Measurements from ENCODE around the gene HOXB4.

Gene HOXB4

DNA sequence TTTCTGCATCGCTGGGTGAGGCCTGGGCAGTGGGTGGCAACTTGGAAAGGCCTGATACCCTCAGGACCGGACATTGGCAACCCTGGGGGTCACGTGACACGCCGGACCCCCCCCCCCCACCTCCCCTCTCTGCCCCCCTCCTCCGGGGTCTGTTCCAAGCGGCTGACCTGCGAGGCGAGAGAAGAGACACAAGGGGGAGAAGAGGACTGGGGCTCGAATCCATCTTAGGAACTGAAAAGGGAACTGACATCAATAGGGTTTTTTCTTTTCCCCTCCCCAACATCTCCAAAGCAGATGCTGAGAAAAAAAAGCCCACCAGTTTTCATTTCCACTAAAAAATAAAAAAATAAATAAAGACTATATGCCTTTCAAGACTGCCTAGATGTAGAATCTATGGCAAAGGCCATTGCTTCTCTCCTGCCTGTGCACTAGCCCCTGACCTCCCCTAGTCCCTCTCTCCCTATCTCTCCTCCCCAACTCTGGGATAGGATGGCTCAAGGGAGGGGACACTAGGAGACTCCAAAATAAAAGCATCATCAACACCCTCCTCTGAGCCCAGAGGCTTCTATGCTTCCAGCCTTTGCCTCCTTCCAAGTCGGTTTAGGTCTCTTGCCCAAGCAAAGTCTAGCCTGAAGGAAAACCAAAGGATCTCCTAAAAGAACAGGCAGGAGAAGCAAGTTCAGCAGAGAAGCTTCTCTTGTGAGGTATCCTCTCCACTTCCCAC, 25.5 kb downstream of the HOXB4 start:
- Mint-ChIP-seq H3K27me3 (ENCODE audit: low read depth, poor library complexity) (no peaks in the 10 kb centered on the region), H3K4me1 (peaks cover 96% of the 10 kb centered on the region), H3K36me3 (ENCODE audit: low read depth) (peaks cover 41% of the 10 kb centered on the region), H3K4me3 (peak overlapping the region; percentile 99), H3K27ac (peak overlapping the region; percentile 99), H3K9me3 (no peaks in the 10 kb centered on the region)
- TF ChIP-seq, protein P1, sequence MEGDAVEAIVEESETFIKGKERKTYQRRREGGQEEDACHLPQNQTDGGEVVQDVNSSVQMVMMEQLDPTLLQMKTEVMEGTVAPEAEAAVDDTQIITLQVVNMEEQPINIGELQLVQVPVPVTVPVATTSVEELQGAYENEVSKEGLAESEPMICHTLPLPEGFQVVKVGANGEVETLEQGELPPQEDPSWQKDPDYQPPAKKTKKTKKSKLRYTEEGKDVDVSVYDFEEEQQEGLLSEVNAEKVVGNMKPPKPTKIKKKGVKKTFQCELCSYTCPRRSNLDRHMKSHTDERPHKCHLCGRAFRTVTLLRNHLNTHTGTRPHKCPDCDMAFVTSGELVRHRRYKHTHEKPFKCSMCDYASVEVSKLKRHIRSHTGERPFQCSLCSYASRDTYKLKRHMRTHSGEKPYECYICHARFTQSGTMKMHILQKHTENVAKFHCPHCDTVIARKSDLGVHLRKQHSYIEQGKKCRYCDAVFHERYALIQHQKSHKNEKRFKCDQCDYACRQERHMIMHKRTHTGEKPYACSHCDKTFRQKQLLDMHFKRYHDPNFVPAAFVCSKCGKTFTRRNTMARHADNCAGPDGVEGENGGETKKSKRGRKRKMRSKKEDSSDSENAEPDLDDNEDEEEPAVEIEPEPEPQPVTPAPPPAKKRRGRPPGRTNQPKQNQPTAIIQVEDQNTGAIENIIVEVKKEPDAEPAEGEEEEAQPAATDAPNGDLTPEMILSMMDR (IDR thresholded peaks at IDR 0.05), result peak; percentile 8
- peak; percentile 55 for DNase-seq

DNA sequence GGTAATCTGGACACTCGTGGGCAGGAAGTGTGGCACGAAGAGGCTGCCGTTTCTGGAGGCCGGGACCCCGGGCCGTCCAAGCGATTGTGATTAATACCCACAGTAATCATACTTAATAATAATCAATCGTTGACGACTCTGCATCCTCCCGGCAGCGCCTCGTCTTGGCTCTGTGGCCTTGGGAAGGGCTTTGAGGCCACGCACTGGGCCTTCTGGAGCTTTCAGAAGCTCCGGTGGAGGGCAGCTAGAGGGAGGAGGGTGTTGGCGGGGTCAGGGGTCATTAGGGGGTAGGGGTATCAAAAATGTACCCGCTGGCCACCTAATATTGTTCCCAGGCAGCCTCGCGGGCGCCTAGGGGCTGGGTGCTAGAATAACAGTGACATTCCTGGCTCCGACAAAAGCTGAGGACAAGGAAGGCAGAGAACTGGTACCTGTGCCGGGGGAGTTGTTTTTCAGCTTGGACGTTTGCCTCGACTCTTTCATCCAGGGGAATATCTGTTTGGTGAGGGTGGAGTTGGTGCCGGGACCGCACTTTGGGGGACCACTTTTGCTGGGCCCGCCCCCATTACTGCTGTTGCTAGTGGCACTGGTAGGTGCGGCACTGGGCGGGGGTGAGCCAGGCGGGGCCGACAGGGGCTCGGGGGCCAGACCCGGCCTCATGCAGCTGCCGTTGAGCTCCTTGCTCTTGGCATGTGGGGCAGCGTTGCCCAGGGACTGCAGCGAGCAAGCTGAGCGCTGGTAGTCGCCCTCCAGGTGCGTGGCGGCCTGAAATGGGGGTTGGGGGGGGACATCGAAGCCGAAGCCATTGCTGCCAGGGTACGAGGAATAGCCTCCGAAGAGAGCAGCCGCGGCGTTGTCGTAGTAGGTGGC, 26.3 kb downstream of the HOXB4 start:
- H3K9me3 Mint-ChIP-seq, result no peaks in the 10 kb centered on the region
- H3K27ac Mint-ChIP-seq, result peak overlapping the region; percentile 99
- peak; percentile 46 for DNase-seq
- TF ChIP-seq, protein P1 (IDR thresholded peaks at IDR 0.05), result no peak
- H3K4me1 Mint-ChIP-seq, result peaks cover 96% of the 10 kb centered on the region
- H3K4me3 Mint-ChIP-seq, result peak overlapping the region; percentile 99
- H3K36me3 Mint-ChIP-seq (ENCODE audit: low read depth), result peaks cover 40% of the 10 kb centered on the region
- H3K27me3 Mint-ChIP-seq (ENCODE audit: low read depth, poor library complexity), result no peaks in the 10 kb centered on the region

DNA sequence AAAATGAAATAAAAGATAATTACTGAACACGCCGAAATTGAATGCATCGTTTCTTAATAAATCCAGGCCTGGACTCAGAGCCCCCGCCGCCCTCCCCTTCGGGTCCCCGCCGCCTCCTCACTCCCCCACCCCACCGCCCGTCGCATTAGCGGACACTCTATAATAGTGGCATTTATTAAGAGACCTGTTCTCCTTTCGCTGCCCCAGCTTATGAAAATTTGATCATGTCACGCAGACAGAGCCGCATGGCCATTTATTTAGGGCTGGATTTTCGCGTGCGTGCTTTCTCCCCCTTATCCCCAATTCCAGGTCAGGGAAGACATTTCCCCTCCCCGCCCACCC, 27.0 kb downstream of the HOXB4 start:
- H3K27ac Mint-ChIP-seq, result peak overlapping the region; percentile 99
- no peaks in the 10 kb centered on the region for H3K27me3 Mint-ChIP-seq (ENCODE audit: low read depth, poor library complexity)
- DNase-seq, result no peak
- H3K36me3 Mint-ChIP-seq (ENCODE audit: low read depth), result peaks cover 36% of the 10 kb centered on the region
- peaks cover 96% of the 10 kb centered on the region for H3K4me1 Mint-ChIP-seq
- peak overlapping the region; percentile 99 for H3K4me3 Mint-ChIP-seq
- no peaks in the 10 kb centered on the region for H3K9me3 Mint-ChIP-seq
- TF ChIP-seq, protein P1 (IDR thresholded peaks at IDR 0.05), result no peak

DNA sequence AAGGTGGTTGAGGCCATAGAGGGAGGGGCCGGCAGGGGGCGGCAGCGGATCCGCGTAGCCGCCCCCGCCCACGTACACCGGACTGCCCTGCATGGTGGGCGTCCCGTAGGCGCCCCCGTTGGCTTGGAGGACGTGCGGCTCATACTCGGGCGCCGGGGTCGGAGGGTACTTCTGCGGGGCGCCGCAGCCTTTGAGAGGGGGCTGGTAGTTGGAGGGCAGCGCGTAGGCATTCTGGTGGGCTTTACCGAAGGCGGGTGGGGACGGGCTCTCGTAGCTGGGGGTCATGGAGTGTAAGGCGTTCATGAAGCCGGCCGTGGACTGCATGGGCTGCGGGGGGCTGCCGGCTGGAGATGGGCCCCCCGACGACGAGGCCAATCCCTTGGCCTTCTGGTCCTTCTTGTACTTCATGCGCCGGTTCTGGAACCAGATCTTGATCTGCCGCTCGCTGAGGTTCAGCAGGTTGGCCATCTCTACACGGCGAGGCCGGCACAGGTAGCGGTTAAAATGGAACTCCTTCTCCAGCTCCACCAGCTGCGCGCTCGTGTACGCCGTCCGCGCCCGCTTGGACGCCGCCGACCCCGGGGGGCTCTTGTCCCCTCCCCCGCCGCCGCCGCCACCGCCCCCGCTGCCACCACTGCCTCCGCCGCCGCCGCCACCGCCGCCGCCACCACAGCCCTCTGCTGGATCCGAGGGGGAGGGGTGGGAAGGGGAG, 27.5 kb downstream of the HOXB4 start:
- Mint-ChIP-seq H3K27me3 (ENCODE audit: low read depth, poor library complexity) (no peaks in the 10 kb centered on the region), H3K9me3 (no peaks in the 10 kb centered on the region), H3K4me1 (peaks cover 96% of the 10 kb centered on the region), H3K4me3 (peak overlapping the region; percentile 99), H3K27ac (peak overlapping the region; percentile 99), H3K36me3 (ENCODE audit: low read depth) (peaks cover 36% of the 10 kb centered on the region)
- DNase-seq, result peak; percentile 76
- TF ChIP-seq, protein P1 (IDR thresholded peaks at IDR 0.05), result peak; percentile 9

DNA sequence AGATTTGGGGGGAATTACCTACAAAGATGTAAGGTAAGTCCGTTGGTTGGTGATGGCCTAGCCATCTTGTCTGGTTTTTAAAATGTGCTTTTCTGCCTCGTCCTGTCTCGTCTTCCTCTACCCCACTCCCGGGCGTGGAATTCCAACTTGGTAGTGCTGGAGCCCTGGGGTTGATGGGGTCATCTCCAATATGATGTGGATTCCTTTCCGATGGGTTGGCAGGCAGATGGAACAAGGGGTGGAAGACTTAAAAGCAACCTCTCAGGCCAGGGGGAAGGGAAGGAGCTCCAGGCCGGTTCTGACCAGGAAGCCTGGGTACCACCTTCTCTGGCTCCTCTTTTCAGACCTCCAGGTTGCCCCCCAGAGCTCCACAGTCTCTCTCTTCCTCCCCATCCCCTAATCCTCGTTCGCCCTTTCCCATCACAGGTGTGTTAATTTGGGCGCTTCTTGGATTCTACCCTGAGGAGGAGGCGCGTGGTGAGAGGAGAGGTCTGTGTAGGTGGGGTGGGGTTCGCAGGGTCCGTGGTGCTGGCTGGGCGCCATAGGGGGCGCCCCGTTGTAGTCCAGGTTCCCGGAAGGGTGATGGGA, 28.1 kb downstream of the HOXB4 start:
- no peaks in the 10 kb centered on the region for H3K27me3 Mint-ChIP-seq (ENCODE audit: low read depth, poor library complexity)
- peak overlapping the region; percentile 99 for H3K4me3 Mint-ChIP-seq
- peaks cover 36% of the 10 kb centered on the region for H3K36me3 Mint-ChIP-seq (ENCODE audit: low read depth)
- H3K27ac Mint-ChIP-seq, result peak overlapping the region; percentile 99
- no peaks in the 10 kb centered on the region for H3K9me3 Mint-ChIP-seq
- no peak for DNase-seq
- TF ChIP-seq, protein P1 (IDR thresholded peaks at IDR 0.05), result peak; percentile 58
- peaks cover 96% of the 10 kb centered on the region for H3K4me1 Mint-ChIP-seq

Measured in nephron progenitor cell (in vitro differentiated cells).